Heart left ventricle (tissue), 16 donors: ENCODE results near the gene AFTPH. TPM values are rescaled to one million over a fixed set of nuclear protein-coding genes. Genes with fewer than 3 reads are reported as not detected.

Experiments used
- ATAC-seq, 4 donors: fragments of 200-7000 bp; cut with Tn5 transposase; one replicate each; pipeline ENCODE4 v1.9.1; 2020 to 2022; ENCODE audit warnings: moderate library complexity in 4 of 4, mild to moderate bottlenecking in 3 of 4, moderate number of reproducible peaks in 1 of 4
- DNase-seq, 5 donors: peaks; one replicate each; pipeline ENCODE4 v3.0.0-alpha.2; 2020
- H3K27ac ChIP-seq, 12 donors: fragments of 200-600 bp; sonication (generic) in 4 of 12; one replicate each; pipeline versions ENCODE4 v1.5.0 to v1.8.0; 2016 to 2022; ENCODE audit warnings: mild to moderate bottlenecking in 2 of 12
- H3K27me3 ChIP-seq, 9 donors: fragments of 200-600 bp; sonication (generic) in 2 of 9; one replicate each; pipeline versions ENCODE4 v1.5.1 to v1.8.0; 2016 to 2022; ENCODE audit warnings: mild to moderate bottlenecking in 3 of 9
- H3K36me3 ChIP-seq, 9 donors: fragments of 200-600 bp; sonication (generic) in 2 of 9; one replicate each; pipeline versions ENCODE4 v1.5.0 to v1.8.0; 2018 to 2022; ENCODE audit warnings: mild to moderate bottlenecking in 2 of 9
- H3K4me1 ChIP-seq, 12 donors: fragments of 200-600 bp; sonication (generic) in 4 of 12; one replicate each; pipeline versions ENCODE4 v1.5.0 to v1.8.0; 2016 to 2022; ENCODE audit warnings: mild to moderate bottlenecking in 3 of 12
- H3K4me3 ChIP-seq, 12 donors: fragments of 200-600 bp; sonication (generic) in 4 of 12; one replicate each; pipeline versions ENCODE4 v1.5.0 to v1.8.0; 2017 to 2022; ENCODE audit warnings: mild to moderate bottlenecking in 9 of 12, moderate library complexity in 4 of 12
- H3K9me3 ChIP-seq, 12 donors: fragments of 200-600 bp; sonication (generic) in 4 of 12; one replicate each; pipeline versions ENCODE4 v1.5.0 to v1.8.0; 2016 to 2022; ENCODE audit warnings: mild to moderate bottlenecking in 1 of 12
- POLR2A ChIP-seq, 2 donors: fragments of 450-650 bp; IDR thresholded peaks; one replicate each; pipeline ENCODE4 v1.6.1; 2017; ENCODE audit warnings: antibody characterized with exemption in 2 of 2, mild to moderate bottlenecking in 2 of 2, moderate library complexity in 2 of 2
- WGBS, 4 donors: extraction: QIAGEN DNeasy Blood & Tissue Kit in 2 of 4; methylation state at CpG; one replicate each; pipeline versions ENCODE4 v1.1.5 to v1.1.7; 2013 to 2018; 5-methylcytosine and 5-hydroxymethylcytosine counted together
- intact Hi-C, 10 donors: fragments of 100-400 bp; cut with DNase I; formaldehyde crosslinking; loops; one replicate each; pipeline versions ENCODE4 v1.11.1 to v1.14.2; 2022
- long read RNA-seq, 3 donors: library from polyadenylated mRNA; unstranded; transcript quantifications; one replicate each; pipeline ENCODE4 v2.0.0, GENCODE V29; 2020 to 2021
- polyA plus RNA-seq, 2 donors: library from polyadenylated mRNA; stranded (reverse); fragments of 200-250 nt; gene quantifications; one replicate each; pipeline ENCODE4 v1.2.3, GENCODE V29; 2013
- total RNA-seq, 9 donors: library from RNA; depleted of rRNA in 2 of 9; stranded (reverse); fragments of >200 nt in 2 of 9; fragmentation: NEBNext Ultra II Directional in 3 of 9; extraction: Animal tissue kit (Norgen Biotek cat#: 25700) in 3 of 9; gene quantifications; one replicate each; pipeline versions ENCODE4 v1.1.0 to v1.2.4, GENCODE V29; 2016 to 2023
- TF ChIP-seq, protein P1 (sequence below), 12 donors: fragments of 200-600 bp; sonication (generic) in 4 of 12; IDR thresholded peaks; one replicate each; pipeline versions ENCODE4 v1.5.0 to v1.8.0; 2018 to 2022; ENCODE audit warnings: antibody characterized with exemption in 12 of 12, mild to moderate bottlenecking in 5 of 12
- donor health status: ischemic (EF 13 %, LVEDD 7.1; RV severe dilation, severe dysfunction).
- donor health status: healthy with polysubstance abuse.
- donor health status: DM: no; HTN: yes; CAD: no.
- donor health status: DM: no; HTN: no; CAD: no.
- donor health status: ischemic (EF 25% LVEDD 6.9; RV normal size, moderate dysfunction).
- donor health status: ischemic (EF 25% LVEDD 5.7; RV mildly dilated, moderate dysfunction).
- donor health status: healthy.
- donor health status: DM: yes; HTN: yes; CAD: no.
- donor health status: ischemic (EF 35%, LVEDD 5.7; RV mildly dilated, moderate dysfunction).
- donor health status: nonischemic (EF 11% LVEDD 7.7; RV severe dilation, severe dysfunction).
- donor health status: DM: yes; HTN: yes; CAD: no.
- donor health status: PGD.
- donor health status: ischemic (EF 29% LVEDD 5.4; RV normal size, mild dysfunction).
- donor health status: nonischemic (EF 23%, LVEDD 6.1; RV moderate dilation, normal function).

The AFTPH gene, protein sequence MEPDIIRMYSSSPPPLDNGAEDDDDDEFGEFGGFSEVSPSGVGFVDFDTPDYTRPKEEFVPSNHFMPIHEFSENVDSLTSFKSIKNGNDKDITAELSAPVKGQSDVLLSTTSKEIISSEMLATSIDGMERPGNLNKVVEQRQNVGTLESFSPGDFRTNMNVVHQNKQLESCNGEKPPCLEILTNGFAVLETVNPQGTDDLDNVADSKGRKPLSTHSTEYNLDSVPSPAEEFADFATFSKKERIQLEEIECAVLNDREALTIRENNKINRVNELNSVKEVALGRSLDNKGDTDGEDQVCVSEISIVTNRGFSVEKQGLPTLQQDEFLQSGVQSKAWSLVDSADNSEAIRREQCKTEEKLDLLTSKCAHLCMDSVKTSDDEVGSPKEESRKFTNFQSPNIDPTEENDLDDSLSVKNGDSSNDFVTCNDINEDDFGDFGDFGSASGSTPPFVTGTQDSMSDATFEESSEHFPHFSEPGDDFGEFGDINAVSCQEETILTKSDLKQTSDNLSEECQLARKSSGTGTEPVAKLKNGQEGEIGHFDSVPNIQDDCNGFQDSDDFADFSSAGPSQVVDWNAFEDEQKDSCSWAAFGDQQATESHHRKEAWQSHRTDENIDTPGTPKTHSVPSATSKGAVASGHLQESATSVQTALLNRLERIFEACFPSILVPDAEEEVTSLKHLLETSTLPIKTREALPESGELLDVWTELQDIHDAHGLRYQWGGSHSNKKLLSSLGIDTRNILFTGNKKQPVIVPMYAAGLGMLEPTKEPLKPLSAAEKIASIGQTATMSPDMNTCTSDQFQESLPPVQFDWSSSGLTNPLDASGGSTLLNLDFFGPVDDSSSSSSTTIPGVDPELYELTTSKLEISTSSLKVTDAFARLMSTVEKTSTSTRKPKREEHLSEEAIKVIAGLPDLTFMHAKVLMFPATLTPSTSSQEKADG
- total RNA-seq (10 to 100 TPM in 7 of 9 donors, 1 to 10 TPM in 2; 9.2 to 15.2 (median 11.4) TPM), polyA plus RNA-seq (10 to 100 TPM; 10.1 to 10.7 TPM)
- long read RNA-seq, donor 1, full-length matches to known transcripts, result 5 of 20 reads
- long read RNA-seq, donor 1, partial matches to known transcripts, result 3 of 20 reads
- long read RNA-seq, donor 1, other reads (novel, unspliced or antisense), result 12 of 20 reads
- long read RNA-seq, donor 2, full-length matches to known transcripts, result 4 of 9 reads
- long read RNA-seq, donor 2, partial matches to known transcripts, result 2 of 9 reads
- long read RNA-seq, donor 2, other reads (novel, unspliced or antisense), result 3 of 9 reads
- long read RNA-seq, donor 3, full-length matches to known transcripts, result 2 of 12 reads
- long read RNA-seq, donor 3, partial matches to known transcripts, result 2 of 12 reads
- long read RNA-seq, donor 3, other reads (novel, unspliced or antisense), result 8 of 12 reads

DNA sequence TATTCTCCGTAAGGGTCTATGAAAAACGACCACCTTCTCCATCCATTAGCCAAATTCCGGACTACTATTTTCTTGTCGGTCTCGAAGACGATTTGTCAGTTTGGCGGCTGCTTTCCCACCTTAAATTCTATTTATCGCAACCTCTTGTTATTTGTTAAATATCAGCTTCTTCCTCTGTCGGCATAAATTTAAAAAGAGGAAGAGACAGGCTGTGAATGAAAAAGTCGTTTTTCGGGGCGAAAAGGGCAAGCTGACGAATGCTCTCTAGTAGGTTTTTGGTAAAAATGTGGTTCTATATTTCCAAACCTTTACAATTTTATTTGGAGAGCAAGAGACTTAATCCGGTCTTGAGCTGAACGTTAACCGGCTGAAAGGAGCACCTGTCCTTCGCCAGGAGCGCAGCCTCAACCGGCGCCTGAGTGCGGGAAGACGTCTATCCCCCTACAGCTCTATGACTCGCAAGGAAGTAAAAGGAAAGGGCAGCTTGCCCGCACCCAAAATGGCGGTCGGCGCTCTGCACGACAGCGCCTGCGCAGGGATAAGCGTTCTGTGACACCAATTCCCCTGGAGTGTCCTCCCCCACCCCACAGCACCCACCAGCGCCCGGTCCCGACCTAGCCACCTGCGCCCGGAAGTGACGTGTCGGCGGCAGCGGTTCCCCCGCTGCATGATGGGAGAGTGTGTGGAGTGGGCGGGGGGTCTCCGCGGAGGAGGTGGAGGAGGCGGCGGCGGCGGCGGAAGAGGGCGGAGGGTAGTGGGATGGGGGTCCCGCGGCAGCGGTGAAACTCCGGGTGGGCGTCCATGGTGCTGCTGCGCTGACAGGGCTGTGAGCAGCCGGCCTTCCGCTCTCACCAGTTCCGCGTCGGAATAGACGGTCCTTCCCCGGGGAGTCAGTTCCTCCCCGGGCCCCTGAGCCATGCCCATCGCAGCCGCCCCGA is at the start of gene AFTPH:
AFTPH (plus strand) TSS at position 663 of the 938 bp plus-strand sequence. CDS start 27,147 bp downstream, outside the sequence.
- WGBS, 4 donors, result 0 to 1% (median 0%) methylated on average over 28 to 67 of the region's 67 CpGs
- Histone ChIP-seq H3K4me1 (peaks cover 0 to 42% (median 28%) of the 10 kb centered on the region in 12 donors), H3K27ac (peak within 1 kb of the TSS; percentile 85 to 98 (median 94)), H3K4me3 (peak within 1 kb of the TSS; percentile 70 to 97 (median 94)), H3K36me3 (no peaks in the 10 kb centered on the region), H3K9me3 (no peaks in the 10 kb centered on the region), H3K27me3 (no peaks in the 10 kb centered on the region)
- peak in 1 of 2 donors; percentile 77 for TF ChIP-seq POLR2A (IDR thresholded peaks at IDR 0.05)
- TF ChIP-seq, protein P1, sequence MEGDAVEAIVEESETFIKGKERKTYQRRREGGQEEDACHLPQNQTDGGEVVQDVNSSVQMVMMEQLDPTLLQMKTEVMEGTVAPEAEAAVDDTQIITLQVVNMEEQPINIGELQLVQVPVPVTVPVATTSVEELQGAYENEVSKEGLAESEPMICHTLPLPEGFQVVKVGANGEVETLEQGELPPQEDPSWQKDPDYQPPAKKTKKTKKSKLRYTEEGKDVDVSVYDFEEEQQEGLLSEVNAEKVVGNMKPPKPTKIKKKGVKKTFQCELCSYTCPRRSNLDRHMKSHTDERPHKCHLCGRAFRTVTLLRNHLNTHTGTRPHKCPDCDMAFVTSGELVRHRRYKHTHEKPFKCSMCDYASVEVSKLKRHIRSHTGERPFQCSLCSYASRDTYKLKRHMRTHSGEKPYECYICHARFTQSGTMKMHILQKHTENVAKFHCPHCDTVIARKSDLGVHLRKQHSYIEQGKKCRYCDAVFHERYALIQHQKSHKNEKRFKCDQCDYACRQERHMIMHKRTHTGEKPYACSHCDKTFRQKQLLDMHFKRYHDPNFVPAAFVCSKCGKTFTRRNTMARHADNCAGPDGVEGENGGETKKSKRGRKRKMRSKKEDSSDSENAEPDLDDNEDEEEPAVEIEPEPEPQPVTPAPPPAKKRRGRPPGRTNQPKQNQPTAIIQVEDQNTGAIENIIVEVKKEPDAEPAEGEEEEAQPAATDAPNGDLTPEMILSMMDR (IDR thresholded peaks at IDR 0.05), result no peak
- peak; percentile 99 to 100 (median 99) for ATAC-seq
- intact Hi-C loops, result loop anchor here (1.0 to 10.0 kb wide), 12 partner anchors 38 to 349 kb away; partner anchors contain the start of gene SERTAD2 (in 1 of the 10)
- DNase-seq, result peak; percentile 99 to 100 (median 99)

DNA sequence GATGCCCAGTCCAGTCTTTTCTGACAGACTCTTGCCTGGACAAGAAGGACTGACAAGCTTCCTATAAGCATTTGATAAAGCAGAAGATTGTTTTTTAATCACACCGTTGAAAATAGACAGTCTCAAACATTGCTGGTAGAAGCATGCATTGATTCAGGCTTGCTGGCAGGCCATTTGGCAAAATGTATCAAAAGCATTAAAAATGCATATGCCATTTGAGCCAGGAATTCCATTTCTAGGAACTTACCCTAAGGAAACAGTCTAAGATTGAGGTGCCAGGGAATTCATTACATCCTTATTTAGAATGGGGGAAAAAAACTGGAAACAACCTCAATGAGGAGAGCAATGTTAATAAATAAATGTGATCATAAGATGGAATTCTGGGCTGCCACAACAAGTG is 49.5 kb upstream of the AFTPH start:
- no peak overlapping the region for H3K4me3 ChIP-seq

DNA sequence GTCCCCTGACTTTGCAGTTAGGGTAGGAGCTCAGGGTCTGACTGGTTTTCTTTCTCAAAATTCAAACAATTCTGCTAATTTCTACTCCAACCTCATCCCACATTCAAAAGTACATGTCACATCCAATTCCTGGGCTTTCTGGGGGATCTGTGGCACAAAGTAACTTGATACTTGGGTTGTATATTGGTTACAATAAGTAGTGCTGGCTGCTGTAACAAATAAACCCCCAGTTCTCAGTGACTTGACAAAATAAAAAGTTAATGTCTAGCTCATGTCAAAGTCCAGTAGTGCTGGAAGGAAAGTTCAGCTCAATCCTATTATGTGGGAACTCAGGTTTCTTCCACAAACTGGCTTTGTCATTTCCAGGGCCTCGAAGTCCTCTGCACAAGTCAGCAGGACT is 47.1 kb upstream of the AFTPH start:
- intact Hi-C loops, result no loop called here
- Histone ChIP-seq H3K4me1 (no peaks in the 10 kb centered on the region), H3K27ac (no peak overlapping the region), H3K36me3 (no peaks in the 10 kb centered on the region), H3K9me3 (no peaks in the 10 kb centered on the region), H3K4me3 (no peak overlapping the region), H3K27me3 (no peaks in the 10 kb centered on the region)
- DNase-seq (no peak), ATAC-seq (no peak)
- TF ChIP-seq, protein P1 (IDR thresholded peaks at IDR 0.05), result no peak
- no peak for TF ChIP-seq POLR2A (IDR thresholded peaks at IDR 0.05)
- 94 to 100% (median 97%) methylated on average over 1 of the region's 1 CpG for WGBS, 4 donors

More for the DNA sequence above, 49.5 kb upstream of the AFTPH start:
- H3K36me3 ChIP-seq, result no peaks in the 10 kb centered on the region
- no peak for ATAC-seq
- no peaks in the 10 kb centered on the region for H3K9me3 ChIP-seq
- H3K4me1 ChIP-seq, result no peaks in the 10 kb centered on the region
- no peak overlapping the region for H3K27ac ChIP-seq
- intact Hi-C loops, result loop anchor here in 1 of 10 donors (5.0 kb wide), 1 partner anchor 427 kb away; no protein-coding TSS in a partner anchor
- TF ChIP-seq, protein P1 (IDR thresholded peaks at IDR 0.05), result no peak
- no peak for TF ChIP-seq POLR2A (IDR thresholded peaks at IDR 0.05)
- no peak for DNase-seq
- WGBS, 4 donors, result 38 to 71% (median 60%) methylated on average over 1 of the region's 1 CpG
- no peaks in the 10 kb centered on the region for H3K27me3 ChIP-seq
